VCaP (cell line): ENCODE data around the gene FOXS1.

Experiments used
- H3K27ac ChIP-seq: fragments of 450-650 bp; 2 replicates; pipeline ENCODE4 v1.5.1; 2017
- TF ChIP-seq, protein P1 (sequence below): fragments of 450-650 bp; conservative IDR thresholded peaks from 2 replicates; pipeline ENCODE4 v1.5.1; 2017; ENCODE audit warnings: mild to moderate bottlenecking, moderate library complexity

FOXS1 gene

DNA sequence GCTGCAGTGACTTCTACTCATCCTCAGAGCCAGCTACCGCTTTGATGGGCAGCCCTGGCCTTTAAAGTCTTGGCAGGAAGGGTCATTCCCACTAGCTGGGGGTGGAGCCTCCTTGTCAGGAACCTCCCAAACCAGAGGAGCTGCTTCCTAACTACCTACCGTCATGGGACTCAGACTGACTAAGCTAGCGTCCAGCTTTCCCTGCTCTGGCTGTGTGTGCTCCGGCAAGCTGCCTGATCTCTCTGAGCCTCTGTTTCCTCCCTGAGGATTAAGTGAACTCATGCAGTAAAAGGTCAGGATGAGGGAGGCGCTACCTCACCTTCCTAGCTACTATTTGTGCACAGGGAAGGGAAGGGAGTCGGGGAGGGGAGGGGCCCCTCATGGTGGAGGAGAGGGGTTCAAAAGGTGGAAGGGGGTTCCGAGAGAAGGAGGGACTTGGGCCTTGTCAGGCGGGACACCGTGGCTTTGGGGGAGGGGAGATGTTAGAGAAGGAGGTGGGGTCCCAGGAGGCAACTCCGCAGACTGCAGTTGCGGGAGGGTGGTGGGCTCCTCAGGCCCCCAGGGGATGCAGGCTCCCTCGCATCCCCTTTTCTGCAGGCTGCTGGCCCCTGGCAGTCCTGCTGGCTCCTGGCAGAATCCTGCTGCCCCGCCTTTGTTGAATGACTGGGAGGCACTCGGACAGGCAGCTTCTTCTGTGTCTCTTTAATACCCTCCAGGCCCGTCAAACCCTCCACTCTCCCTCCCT, 15.2 kb upstream of the FOXS1 start:
- TF ChIP-seq, protein P1, sequence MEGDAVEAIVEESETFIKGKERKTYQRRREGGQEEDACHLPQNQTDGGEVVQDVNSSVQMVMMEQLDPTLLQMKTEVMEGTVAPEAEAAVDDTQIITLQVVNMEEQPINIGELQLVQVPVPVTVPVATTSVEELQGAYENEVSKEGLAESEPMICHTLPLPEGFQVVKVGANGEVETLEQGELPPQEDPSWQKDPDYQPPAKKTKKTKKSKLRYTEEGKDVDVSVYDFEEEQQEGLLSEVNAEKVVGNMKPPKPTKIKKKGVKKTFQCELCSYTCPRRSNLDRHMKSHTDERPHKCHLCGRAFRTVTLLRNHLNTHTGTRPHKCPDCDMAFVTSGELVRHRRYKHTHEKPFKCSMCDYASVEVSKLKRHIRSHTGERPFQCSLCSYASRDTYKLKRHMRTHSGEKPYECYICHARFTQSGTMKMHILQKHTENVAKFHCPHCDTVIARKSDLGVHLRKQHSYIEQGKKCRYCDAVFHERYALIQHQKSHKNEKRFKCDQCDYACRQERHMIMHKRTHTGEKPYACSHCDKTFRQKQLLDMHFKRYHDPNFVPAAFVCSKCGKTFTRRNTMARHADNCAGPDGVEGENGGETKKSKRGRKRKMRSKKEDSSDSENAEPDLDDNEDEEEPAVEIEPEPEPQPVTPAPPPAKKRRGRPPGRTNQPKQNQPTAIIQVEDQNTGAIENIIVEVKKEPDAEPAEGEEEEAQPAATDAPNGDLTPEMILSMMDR, result no peak
- peak overlapping the region; percentile 53; the same call in 1 of the 2 replicates for H3K27ac ChIP-seq

DNA sequence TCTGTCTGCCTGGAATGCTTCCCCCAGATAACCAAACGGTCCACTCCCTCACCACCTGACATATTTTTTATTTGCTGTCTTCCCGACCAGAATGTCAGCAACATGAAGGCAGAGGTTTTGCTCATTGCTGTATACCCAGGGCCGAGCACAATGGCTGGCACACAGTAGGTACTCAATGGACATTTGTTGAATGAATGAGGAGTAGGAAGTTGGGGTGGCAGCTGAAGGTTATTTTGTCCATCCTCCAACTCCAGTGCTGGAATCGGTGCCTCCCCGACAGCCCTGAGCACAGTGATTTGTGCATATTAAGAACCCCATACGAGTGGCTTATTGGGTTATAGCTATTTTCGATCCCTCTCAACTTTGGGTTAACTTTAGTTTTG, 14.6 kb upstream of the FOXS1 start:
- TF ChIP-seq, protein P1, result no peak
- no peak overlapping the region for H3K27ac ChIP-seq

DNA sequence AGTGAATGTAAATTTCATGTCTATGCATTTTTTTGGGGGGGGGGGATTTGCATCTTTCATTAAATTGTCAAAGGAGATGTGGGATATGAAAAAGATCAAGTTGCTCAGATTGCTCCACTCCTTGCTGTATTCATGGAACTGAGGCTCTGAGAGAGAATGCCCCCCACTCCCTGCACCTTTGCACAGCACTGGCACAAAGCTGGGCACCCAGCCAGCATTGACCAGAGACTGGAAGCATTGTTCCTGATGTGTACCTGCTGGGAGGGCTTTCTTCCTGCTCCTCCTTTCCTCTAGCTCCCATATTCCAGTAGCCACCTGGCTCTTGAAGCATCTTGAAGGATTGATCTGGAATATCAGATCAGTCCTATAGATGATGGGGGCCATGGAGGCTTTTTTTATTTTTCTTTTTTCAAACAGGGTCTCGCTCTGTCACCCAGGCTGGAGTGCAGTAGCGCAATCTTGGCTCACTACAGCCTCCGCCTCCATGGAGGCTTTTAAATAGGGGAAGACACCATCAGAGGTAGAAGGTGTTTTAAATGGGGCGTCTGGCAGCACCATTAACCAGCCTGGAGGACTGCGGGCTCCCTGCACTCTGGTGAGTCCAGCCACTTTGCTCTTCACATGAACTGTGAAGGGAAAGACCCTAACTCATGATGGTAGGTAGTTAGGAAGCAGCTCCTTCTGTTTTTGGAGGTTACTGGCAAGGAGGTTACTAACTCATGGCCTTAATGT, 14.0 kb upstream of the FOXS1 start:
- TF ChIP-seq, protein P1, result no peak
- no peak overlapping the region for H3K27ac ChIP-seq

DNA sequence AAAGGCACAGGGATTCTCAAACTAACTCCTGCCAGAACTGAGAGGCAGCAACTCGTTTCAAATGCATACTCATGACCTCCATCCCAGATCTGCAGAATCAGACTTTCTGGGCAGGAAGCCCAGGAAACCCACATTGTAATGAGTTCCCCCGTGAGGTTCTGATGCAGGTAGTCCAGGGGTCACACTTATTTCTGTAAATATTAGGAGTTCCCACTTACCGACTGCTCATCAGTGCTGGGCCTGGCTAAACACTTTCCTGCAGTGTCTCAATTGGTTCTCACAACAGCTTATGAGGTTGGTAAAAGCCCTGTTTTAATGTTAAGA, 13.3 kb upstream of the FOXS1 start:
- TF ChIP-seq, protein P1, result no peak
- no peak overlapping the region for H3K27ac ChIP-seq

DNA sequence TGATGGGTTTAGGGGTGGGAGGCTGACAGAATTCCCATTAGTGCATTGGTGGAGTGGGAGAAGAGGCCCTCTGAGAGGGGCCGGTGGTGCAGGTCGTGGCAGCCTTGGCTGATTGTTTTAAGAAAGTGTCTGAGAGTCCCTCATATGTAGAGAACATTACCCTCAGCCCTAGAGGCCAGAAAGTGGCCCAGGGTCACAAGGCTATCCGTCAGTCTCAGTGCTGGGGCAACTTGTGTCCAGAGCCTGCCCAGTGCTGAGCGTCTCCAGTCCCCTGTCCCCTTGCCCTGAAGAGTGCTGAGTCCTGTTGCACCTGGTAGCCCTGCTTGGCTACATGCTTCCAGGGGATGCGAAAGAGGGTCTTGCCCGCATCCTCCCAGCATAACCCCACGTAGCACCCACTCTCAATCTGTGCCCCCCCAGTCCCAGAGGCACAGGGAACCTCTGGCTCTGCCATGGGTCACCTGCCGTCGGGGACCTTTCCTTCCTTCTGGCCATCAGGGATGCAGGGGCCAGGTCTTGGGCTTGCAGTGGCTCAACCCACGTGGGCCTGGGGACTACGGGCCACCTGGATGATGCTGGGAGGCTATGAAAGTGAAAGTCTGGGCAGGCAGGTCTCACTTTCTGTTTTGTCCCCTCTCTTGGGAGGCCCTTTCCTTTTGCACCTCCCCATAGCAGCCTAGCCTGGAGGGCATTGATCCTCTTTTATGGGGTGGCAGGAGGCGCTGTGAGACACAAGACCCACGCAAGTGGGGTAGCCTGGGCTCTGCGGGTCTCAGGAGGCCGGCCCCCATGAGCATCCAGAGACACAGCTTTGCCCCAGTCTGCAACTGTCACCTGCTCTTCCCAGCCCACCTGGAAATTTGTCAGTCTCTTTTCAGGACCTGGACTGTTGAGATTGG, 12.7 kb upstream of the FOXS1 start:
- H3K27ac ChIP-seq, result no peak overlapping the region
- TF ChIP-seq, protein P1, result no peak

DNA sequence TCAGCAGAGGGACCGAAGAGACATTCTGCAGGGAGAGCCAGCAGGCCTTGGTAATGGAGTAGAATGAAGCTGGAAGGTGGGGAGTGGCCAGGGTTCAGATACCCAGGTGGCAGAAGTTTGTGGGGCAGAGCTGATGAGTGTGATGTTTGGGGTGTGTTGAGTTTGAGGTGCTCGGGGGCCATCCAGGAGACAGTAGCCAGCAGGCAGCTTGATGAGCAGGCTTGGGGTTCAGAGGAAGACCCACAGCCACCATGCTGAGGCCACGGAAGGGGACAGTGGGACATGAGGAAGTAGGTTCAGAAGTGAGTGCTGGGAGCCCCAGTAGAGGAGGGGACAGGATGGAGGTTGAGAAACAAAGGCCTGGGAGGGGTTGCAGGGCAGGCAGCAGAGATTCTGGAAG, 11.1 kb upstream of the FOXS1 start:
- TF ChIP-seq, protein P1, result no peak
- H3K27ac ChIP-seq, result no peak overlapping the region

DNA sequence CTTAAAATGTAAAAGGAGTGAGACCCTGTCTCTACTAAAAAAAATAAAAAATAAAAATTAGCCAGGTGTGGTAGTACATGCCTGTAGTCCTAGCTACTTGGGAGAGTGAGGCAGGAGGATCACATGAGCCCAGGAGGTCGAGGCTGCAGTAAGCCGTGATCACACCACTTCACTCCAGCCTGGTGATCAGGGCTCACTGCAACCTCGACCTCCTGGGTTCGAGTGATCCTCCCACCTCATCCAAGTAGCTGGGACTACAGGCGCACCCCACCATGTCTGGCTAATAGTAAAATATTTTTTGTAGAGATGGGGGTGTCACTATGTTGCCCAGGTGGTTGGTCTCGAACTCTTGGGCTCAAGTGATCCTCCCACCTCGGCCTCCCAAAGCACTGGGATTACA, 8.1 kb upstream of the FOXS1 start:
- no peak overlapping the region for H3K27ac ChIP-seq
- TF ChIP-seq, protein P1, result no peak
